Endometrial microvascular endothelial cells (primary cell): ENCODE measurements around the gene PDE6H. TPM values are rescaled to one million over a fixed set of nuclear protein-coding genes. Genes with fewer than 3 reads are reported as not detected.

Source experiments
- total RNA-seq: library from RNA; depleted of rRNA; stranded (reverse); fragments of >200 nt; gene quantifications from one replicate; pipeline ENCODE4 v1.2.3, GENCODE V29; 2015; ENCODE audit errors: inconsistent ontology term

The PDE6H gene
- total RNA-seq, 1 donor from 2014 or later = not detected

Other genes with a start within 250 kb of the PDE6H start
- gene WBP11, start 169.6 kb upstream of the PDE6H start, total RNA-seq = 26.0 TPM
- 2.3 TPM for gene C12orf60, start 169.4 kb upstream of the PDE6H start, total RNA-seq
- gene SMCO3, start 158.9 kb upstream of the PDE6H start, total RNA-seq = not detected
- gene ART4, start 129.5 kb upstream of the PDE6H start, total RNA-seq = under 0.01 TPM
- gene MGP, start 87.2 kb upstream of the PDE6H start, total RNA-seq = 17.3 TPM
- 0.46 TPM for gene ERP27, start 34.5 kb upstream of the PDE6H start, total RNA-seq
- gene ARHGDIB, start 11.4 kb upstream of the PDE6H start, total RNA-seq = 580 TPM
- gene RERG, start 248.4 kb downstream of the PDE6H start, total RNA-seq = not detected